Activated gamma-delta T cell (primary cell): ENCODE data around the gene C1QTNF1.

ENCODE experiments used
- DNase-seq: peaks from one replicate; lab custom pipeline; 2025; lab: John Stamatoyannopoulos, UW

C1QTNF1 gene

DNA sequence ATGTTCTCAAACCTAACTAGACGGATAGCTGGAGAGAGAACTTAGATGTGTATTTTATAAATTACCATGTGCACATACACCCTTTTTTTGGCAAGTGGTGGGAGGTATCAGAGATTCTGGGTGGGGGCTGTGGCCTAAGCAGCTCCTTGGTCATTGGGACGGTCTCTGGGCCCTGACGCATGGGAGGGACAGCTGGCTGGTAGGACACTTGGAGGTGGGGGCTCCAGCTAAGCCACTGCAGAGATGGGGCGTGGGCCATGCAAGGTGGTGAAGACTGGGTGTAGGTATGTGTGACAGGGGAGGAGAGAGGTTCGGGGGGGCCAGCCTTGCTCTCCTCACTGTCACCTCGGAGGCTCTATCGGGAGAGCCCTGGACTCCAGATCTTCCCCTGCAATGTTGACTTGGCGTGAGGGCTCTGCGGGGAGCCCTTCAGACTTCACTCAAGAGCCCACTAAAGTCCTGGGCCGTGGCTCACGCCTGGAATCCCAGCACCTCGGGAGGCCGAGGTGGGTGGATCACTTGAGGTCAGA is 17.1 kb downstream of the C1QTNF1 start:
- DNase-seq, result no peak

DNA sequence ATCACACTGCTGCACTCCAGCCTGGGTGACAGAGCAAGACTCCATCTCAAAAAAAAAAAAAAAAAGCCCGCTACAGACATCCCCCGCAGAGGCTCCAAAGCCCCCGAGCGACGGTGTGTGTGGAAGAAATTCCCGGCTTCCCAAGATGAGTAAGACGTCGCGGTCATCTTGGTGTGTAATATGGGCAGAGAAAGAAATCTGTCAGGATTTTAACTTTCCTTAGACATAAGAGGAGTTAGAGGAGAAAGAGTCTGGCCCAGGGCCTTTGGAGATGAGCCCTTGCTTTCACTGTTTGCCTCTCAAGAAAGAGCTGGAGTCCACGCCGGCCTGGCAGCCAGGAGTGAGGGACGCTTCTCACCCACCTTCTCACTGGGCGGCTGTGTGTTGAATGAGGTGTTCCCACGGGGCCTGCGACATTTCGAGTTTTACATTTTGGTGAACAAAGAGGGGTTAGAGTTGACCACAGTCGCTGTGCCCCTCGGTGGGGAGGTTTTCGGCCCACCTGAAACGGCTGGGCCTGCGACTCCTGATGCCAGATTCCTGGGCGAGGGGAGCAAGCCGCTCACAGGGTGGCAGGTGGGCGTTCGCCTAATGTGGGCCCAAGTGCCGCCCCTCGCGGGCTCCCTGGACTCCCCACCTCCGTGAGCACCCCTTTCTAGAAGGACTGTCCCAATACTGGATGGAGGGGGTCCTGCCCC is 17.9 kb downstream of the C1QTNF1 start:
- no peak for DNase-seq

DNA sequence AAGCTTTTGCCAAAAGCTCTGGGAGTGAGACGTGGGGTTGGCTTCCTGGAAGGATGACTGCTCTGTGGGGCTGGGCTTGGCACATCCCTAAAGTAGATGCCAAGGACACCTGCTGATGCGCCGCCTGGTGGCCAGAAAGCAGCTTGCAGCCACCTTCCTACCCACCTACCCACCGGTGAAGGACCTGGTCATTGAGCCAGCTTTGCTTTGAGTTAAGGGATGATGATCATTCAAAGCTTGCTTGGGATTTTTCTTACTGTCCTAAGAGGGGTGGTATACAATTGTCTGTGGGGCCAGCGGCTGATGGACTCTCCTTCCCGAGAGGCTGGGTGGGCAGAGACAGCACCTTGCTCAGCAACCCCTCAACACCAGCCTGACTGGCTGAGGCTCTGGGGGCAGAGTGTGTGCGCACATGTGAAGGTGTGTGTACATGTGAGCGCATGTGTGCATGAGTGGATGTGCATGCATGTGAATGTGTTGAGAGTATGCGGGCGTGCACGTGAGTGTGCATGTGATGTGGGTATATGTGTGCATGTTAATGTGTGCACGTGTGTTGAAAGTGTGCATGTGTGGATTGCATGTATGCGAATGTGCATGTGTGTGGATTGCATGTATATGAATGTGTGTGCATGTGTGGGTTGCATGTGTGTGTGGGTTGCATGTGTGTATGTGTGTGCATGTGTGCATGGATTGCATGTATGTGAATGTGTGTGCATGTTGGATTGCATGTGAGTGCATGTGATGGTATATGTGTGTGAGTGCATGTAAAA is 18.6 kb downstream of the C1QTNF1 start:
- peak; percentile 28 for DNase-seq

DNA sequence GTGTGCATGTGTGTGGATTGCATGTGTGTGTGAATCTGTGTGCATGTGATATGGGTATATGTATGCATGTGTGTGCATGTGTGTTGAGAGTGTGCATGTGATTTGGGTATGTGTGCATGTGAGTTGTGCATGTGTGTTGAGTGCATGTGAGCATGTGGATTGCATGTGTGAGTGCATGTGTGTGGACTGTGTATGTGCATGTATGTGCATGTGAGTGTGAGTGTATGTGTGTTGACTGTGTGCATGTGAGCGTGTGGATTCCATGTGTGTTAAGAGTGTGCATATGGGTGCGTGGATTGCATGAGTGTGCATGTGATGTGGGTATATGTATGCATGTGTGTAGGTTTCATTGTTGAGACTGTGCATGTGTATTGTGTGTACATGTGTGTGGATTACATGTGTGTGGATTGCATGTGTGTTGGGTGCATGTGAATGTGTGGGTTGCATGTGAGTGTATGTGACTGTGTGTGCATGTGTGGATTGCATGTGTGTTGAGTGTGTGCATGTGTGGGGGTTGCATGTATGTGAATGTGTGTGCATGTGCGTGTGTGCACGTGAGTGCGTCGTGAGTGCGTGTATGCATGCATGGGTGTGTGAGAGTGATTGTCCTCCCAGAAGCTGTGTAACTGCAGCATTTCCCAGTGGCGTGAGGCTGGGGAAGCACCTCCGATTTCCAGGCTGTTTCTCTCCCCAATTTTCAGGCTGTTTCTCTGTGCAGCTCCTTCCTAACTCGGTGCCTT is 19.4 kb downstream of the C1QTNF1 start:
- no peak for DNase-seq

DNA sequence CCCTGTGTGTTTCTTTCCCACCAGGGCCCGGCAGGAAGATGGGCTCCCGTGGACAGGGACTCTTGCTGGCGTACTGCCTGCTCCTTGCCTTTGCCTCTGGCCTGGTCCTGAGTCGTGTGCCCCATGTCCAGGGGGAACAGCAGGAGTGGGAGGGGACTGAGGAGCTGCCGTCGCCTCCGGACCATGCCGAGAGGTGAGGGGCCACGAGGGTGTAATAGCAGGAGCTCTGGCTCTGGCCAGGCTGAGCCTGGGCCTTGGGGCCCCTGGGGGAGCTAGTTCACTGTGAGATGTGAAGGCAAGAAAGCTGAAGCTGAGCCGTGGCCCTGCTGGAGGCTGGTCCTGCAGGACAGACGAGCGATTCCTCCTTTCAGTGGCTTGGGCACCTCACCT is 20.0 kb downstream of the C1QTNF1 start:
- DNase-seq, result no peak

DNA sequence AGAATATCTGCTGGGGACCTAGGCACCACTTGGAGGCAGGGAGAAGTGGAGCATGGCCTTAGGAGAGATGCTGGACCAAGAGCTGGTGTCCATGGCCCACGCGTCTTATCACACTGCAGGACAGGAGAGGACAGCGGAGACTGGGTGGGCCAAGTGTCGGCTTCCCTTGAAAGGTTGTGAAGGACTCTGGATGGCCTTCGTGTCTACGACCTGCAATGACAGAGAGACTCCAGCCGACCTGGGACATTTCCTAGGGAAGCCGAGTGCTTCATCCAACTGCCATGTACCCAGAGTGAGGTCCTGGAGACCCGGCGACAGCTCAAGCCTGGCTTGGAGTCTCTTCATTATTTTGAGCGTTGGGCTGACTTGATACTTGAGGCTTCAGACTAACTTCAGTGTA is 20.5 kb downstream of the C1QTNF1 start:
- no peak for DNase-seq

DNA sequence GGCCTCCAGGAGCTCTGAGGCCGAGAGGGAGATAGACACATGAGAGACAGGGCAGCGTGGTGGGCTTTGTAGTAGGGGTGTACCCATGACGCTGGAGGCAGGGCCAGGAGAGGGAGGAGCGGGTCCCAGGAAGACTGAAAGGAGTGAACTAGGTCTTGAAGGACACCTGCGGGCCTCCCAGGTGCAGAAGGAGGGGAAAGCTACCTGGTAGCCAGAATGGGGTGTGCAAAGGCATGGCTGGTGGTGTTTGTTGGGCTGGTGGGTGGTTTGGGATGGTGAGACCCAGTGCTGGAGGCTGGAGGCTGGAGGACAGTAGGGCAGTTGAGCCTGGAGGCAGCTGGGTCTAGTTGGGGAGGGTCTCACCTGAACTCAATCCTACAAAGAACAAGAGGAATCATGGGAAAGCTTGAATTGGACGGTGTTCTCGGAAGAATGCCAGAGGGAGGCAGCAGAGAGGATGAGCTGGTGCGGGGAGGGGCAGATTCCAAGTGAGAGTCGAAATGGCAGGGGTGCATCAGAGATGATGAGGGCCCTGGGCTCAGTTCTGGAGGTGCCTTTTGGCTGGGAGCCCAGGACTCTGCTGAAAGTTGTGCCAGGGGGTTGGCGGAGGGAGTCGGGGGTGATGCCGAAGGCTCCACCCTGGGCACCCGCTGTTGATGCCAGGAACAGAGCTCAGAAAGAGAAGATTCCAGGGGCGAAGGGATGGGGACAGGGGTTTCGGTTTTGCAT is 21.2 kb downstream of the C1QTNF1 start:
- DNase-seq, result no peak

DNA sequence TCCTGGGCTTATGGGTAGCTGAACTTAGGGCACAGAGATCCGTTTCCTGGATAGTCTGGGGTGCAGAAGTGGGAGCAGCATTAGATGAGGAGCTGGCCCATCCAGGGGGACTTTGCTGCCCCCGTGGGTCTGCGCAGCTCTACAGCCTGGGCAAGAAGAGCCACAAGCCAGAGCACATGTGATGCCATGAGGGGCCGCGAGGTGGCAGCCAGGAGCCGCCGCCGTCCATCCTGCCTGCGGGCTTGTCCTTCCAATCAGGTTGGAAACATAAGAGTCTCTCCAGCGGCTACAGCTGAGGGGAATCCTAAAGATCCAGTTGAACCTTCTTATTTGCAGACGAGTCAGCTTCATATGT is 21.9 kb downstream of the C1QTNF1 start:
- DNase-seq, result no peak

DNA sequence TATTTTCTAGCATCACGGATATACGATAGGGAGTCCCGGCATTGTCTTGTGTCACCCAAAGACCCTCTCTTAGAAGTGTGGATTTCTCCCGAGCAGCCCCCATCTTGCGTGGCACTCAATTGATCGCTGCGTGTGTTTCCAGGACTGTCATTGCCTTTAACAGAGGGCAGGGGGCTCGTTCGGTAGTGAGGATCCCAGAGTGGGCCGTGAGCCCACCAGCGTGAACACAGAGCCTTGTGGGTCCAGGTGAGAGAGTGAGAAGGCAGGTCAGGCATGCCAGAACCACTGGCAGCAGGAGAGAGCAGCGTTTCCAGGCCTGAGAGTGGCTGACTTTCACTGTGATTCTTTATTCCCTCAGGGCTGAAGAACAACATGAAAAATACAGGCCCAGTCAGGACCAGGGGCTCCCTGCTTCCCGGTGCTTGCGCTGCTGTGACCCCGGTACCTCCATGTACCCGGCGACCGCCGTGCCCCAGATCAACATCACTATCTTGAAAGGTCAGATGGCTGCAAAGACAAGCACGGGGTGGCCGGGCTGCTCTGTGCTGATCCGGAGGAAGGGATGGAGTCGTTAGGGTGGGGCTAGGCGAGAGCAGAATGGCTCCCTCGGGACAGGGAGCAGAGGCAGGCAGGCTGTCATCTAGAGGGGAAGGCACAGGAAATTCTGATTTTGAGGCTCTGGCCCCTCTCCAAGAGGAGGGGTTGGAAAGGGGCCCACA is 22.4 kb downstream of the C1QTNF1 start:
- DNase-seq, result no peak

DNA sequence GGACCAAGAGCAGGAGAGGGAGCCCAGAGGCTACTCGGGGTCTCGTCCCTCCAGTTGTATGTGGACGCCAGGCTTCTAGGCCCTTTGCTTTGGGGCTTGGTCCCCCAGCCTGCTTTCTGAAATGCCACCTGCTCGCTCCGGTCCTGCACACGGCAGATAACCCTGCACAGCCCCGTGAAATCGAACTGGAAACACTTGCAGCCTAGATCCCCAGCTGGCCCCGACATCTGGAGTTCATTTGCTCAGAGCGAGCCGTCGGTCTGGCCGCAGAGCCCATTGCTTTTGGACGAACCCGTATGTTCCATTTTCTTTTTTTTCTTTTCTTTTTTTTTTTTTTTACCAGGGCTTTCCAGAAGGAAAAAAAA is 22.9 kb downstream of the C1QTNF1 start:
- no peak for DNase-seq

DNA sequence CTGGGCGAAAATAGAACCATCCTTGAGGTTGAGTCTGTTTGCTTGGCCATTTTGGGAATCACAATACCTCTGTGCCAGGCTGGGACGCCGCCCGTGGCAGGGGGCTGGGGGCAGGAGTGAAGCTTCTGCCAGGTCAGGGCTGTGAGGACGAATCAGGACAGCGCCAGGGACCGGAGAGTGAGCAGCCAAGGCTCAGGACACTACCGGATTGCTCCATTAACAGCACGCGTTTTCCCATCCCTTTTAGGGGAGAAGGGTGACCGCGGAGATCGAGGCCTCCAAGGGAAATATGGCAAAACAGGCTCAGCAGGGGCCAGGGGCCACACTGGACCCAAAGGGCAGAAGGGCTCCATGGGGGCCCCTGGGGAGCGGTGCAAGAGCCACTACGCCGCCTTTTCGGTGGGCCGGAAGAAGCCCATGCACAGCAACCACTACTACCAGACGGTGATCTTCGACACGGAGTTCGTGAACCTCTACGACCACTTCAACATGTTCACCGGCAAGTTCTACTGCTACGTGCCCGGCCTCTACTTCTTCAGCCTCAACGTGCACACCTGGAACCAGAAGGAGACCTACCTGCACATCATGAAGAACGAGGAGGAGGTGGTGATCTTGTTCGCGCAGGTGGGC is 23.4 kb downstream of the C1QTNF1 start:
- DNase-seq, result no peak

DNA sequence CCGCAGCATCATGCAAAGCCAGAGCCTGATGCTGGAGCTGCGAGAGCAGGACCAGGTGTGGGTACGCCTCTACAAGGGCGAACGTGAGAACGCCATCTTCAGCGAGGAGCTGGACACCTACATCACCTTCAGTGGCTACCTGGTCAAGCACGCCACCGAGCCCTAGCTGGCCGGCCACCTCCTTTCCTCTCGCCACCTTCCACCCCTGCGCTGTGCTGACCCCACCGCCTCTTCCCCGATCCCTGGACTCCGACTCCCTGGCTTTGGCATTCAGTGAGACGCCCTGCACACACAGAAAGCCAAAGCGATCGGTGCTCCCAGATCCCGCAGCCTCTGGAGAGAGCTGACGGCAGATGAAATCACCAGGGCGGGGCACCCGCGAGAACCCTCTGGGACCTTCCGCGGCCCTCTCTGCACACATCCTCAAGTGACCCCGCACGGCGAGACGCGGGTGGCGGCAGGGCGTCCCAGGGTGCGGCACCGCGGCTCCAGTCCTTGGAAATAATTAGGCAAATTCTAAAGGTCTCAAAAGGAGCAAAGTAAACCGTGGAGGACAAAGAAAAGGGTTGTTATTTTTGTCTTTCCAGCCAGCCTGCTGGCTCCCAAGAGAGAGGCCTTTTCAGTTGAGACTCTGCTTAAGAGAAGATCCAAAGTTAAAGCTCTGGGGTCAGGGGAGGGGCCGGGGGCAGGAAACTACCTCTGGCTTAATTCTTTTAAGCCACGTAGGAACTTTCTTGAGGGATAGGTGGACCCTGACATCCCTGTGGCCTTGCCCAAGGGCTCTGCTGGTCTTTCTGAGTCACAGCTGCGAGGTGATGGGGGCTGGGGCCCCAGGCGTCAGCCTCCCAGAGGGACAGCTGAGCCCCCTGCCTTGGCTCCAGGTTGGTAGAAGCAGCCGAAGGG is 24.2 kb downstream of the C1QTNF1 start:
- DNase-seq, result no peak

DNA sequence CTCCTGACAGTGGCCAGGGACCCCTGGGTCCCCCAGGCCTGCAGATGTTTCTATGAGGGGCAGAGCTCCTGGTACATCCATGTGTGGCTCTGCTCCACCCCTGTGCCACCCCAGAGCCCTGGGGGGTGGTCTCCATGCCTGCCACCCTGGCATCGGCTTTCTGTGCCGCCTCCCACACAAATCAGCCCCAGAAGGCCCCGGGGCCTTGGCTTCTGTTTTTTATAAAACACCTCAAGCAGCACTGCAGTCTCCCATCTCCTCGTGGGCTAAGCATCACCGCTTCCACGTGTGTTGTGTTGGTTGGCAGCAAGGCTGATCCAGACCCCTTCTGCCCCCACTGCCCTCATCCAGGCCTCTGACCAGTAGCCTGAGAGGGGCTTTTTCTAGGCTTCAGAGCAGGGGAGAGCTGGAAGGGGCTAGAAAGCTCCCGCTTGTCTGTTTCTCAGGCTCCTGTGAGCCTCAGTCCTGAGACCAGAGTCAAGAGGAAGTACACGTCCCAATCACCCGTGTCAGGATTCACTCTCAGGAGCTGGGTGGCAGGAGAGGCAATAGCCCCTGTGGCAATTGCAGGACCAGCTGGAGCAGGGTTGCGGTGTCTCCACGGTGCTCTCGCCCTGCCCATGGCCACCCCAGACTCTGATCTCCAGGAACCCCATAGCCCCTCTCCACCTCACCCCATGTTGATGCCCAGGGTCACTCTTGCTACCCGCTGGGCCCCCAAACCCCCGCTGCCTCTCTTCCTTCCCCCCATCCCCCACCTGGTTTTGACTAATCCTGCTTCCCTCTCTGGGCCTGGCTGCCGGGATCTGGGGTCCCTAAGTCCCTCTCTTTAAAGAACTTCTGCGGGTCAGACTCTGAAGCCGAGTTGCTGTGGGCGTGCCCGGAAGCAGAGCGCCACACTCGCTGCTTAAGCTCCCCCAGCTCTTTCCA is 25.1 kb downstream of the C1QTNF1 start:
- DNase-seq, result no peak

DNA sequence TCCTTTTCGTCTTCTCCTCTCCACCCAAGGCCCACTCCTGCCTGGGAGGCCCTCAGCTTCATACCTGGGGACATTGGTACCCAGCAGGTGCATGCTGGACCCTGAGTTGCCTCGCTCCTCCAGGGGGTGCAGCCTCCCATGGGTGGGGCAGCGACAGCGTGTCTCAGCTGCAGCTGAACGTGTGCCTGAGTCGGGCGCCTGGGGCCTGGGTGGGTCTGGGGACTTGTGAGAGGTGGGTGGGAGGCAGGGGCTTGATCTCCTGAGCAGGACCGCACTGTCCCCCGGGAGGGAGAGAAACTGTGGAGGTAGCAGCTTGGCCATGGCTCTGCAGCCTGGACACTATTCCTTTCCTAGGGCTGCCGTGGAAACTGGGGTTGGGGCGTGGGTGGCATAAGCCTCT is 25.9 kb downstream of the C1QTNF1 start:
- DNase-seq, result no peak

DNA sequence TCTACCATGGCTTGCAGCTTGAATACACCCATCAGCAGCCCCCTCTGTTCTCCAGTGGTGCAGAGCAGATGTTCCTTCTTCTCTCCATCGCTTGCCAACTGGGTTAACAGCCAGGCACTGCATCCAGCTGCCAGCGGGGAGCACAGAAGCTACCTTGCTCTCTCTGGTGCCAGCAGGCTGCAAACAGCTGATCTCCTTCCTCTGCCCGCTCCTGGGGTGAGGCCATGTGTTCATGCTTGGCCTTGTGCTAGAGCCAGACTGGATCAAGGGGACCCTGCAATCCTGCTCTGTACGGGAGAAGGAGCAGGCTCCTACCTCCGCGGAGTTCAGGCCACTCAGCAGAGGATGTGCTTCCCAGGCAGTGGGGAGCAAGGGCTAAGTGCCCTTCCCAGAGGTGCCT is 26.6 kb downstream of the C1QTNF1 start:
- DNase-seq, result no peak

DNA sequence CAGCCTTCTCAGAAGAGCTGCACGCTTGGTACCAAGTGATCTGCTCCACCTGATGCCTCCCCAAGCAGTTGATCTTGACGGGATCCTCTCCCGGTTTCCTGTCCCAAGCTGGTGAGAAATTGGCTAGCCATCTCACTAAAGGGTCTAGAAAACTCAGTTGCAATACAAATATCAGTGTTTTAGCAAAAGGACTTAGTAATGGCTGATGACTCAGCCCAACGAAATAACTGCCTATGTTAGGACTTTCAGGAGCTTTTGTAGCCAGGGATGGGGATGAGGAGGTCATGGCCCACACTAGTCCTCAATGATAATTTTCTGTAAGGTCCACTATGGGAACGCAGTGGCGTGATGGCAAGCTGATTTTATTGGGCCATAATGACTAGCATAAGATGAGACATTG is 27.3 kb downstream of the C1QTNF1 start:
- no peak for DNase-seq

DNA sequence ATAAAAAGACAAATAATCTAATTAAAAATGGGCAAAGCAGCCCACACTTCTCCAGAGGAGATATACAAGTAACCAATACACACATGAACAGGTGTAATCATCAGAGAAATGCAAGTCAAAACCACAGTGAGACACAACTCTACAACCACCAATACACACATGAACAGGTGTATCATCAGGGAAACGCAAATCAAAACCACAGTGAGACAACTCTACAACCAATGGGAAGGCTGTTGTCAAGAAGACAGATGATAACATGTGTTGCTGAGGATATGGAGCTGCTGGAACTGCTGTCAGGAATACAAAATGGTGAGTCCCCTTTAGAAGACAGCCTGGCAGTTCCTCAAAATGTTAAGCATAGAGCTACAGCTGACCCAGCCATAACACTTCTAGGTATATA is 28.2 kb downstream of the C1QTNF1 start:
- DNase-seq, result no peak

DNA sequence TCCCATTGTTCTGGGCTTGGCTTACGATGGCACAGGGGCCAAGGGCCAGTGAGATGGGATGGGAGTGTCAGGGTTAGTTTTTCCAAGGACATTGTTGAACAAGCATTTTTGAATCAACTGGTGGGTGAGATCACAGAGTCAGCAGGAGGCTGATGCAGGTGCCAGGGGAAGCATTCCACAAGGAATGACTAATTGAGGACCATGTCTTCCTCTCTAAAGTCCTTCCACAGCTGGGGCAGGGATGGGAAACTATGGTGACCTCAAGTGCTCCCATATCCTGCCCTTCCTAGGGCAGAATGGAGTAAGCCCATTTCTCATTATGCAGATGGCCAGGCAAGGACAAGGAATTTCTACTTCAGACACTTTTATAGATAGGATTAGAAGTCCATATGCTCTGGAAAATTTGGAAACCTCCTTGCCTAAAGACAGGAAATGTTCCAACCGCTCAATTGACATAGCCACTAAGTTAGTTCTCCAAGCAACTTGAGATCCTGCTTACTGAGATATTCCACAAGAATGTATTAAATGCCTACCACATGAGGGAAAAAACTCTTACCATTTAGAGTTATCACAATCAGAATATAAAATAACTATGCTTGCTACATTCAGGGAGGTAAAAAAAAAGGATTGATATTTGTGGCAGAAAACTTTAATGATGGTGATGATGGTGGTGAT is 29.4 kb downstream of the C1QTNF1 start:
- no peak for DNase-seq
